GM10847 (cell line): ENCODE data around the gene THADA.

Source experiments
- POLR2A ChIP-seq: IDR thresholded peaks from 2 replicates; pipeline ENCODE4 v1.6.1; 2011; ENCODE audit not compliant: insufficient read length; ENCODE audit errors: extremely low read depth

THADA gene

DNA sequence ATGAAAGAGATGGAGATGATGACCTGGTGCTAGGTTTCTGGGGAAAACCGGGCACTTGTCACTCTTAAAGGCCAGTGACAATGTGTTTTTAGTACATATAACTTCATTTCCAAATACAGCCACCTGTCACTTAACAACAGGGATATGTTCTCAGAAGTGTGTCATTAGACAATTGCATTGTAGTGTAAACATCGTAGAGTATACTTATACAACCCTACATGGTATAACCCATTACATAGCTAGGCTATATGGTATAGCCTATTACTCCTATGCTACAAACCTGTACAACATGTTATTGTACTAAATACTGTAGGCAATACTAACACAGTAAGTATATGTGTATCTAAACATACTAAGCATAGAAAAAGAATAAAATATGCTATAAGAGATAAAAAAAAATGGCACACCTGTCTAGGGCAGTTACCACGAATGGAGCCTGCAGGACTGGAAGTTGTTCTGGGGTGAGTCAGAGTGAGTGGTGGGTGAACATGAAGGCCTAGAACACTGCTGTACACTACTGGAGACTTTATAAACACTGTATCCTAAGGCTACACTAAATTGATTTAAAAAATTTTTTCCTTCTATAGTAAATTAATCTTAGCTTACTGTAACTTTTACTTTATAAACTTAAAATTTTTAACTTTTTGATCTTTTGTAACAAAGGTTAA is 123.2 kb downstream of the THADA start:
- TF ChIP-seq POLR2A = no peak

- TF ChIP-seq POLR2A = no peak
These were observed 126.1 kb downstream of the THADA start for GRCh38 chr2:43469713-43470112.

DNA sequence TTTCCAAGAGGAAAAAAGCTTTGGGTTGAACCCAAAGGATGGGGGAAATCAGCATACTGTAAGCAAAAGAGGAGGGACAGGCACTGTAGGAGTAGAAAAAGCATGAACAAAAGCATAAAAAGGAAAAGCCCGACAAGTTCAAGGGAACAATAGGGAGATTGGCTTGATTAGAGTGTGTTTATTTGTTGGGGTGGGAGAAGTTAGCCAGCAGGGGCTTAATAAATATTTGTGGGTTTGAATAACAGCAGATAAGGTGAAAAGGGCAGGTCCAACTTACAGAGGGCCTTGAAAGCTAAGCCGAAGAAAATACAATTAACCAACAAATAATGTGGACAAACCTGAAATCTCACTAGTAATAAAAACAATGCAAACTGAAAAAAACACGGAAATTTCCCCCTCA is 126.7 kb downstream of the THADA start:
- TF ChIP-seq POLR2A = no peak

DNA sequence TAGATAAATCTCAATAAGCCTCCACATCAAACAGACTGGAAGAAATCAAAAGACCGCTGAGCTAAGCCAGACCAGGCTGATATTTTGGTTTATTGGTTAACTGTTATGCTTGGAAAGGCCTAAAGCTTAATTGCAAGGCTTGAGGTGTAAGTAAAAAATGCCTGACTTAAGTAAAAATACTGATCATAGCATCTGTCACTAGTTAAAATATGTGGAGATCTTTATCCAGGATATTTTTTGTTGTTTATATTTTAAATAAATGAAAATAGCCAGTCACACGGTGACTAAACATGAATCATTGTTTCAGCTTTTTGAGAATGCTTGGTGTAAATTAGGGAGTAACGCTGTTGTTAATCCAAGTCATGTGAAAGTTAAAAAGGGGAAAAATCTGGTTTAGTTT is 127.9 kb downstream of the THADA start:
- no peak for TF ChIP-seq POLR2A

GRCh38 chr2:43465234-43465633 is 130.6 kb downstream of the THADA start:
- TF ChIP-seq POLR2A = no peak

DNA sequence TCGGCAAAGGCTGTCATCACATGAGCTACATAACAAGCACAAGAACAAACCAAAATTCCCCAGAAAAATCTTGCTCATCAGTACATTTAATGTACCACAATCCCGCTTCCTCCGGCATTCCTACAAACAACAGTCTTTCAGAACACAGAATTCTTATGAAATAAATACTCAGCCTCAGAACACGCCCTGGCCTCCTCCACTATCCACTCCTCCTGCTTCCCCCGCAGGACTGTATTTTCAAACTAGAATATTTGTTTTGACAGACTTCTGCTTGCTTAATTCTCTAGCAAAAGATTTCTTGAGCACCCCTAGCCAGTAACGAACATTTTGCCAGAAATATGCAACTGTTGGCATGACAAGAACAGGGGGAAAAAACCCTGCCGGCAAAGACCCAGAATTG is 131.2 kb downstream of the THADA start:
- no peak for TF ChIP-seq POLR2A

- no peak for TF ChIP-seq POLR2A
These were observed 132.8 kb downstream of the THADA start for GRCh38 chr2:43462866-43463641.

DNA sequence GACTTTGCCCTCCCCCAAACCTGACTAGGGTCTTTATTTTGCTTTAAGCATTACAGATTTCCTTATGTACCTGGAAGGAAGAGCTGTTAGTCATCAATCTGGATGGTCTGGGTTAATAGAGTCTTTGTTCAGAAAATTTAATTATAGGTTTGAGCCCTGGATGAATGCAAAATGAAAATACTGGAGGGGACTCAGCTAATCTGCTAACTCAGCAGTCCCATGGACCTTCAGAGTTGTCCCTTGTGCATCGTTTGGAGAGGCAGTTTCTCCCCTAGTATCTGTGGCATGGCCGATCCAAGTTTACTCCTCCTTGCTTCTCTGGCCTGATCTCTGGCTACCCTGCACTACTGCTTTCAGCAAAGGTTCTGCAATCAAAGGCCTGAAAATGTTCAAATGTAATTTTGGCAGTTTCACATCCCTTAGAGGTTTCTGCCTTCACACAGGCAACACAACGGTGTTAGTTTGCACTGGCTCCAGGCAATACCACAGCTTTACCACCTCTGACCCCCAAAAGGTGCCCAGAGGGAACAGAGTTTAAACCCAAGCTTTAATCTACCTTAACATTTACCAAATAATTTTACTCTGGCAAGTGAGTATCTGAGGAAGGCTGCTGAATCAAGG is 134.3 kb downstream of the THADA start:
- TF ChIP-seq POLR2A = no peak

GRCh38 chr2:43460611-43461365 is 135.1 kb downstream of the THADA start:
- TF ChIP-seq POLR2A = no peak

DNA sequence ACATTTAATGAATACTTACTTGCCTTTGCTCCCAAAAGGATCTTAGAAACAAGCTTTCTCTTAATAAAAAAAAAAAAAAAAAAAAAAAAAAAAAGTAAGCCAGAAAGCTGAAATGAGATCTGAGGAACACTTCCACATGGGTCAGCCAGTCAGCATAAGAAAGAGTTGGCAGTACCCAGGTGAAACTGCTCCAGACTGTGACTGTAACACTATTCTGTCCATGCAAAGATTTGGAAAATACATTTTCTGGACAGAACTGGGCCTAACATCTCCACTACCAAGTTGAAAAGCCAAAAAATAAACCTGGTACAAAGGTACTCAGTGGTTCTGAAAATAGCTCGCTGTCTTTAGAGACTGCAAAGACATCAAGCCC is 135.7 kb downstream of the THADA start:
- TF ChIP-seq POLR2A = no peak

- TF ChIP-seq POLR2A = no peak
These were observed 136.2 kb downstream of the THADA start for GRCh38 chr2:43459446-43460173.

GRCh38 chr2:43458014-43458628 is 137.7 kb downstream of the THADA start:
- TF ChIP-seq POLR2A = no peak

DNA sequence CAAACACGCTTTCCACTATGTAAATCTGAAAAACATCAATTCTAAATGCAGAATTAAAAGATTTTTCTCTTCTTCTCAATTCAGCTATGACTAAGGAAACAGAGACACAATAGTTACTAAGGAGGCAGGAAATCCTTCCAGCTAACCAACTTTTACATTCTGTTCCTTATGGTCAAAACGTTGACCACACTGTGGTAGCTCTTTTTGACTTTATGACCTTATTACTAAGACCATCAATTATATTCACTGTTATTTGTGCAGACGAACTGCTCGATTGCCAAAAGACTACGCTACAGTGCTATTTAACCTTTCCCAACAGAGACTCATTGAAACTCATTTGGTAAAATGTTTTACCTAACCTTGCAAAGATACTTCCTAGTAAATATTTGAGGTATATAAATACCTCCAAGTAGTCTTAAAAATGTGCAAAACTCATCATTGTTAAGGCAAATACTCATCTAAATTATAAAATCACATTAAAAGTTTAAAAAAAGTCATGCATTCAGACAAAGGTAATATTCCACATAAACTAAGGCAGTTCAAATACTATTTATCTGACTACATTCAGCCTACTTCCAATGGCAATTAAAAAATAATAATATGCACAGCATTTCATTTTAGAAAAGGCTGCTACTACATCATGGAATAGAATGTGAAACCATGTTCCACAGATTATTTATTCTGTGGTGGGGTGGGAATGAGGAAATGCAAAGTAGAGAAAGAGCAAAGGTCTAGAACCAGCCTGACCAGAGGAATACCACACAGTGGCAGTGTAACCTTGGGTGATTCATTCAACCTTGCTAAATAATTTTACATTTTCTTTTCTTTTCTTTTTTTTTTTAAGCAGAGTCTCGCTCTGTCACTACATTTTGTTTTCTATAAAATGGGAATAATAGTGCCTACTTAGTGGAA is 139.9 kb downstream of the THADA start:
- TF ChIP-seq POLR2A = no peak
